HG03196 (cell line): ENCODE results near the gene S1PR4.
"Not testable (repeated sequence)": the region's sequence is repeated elsewhere in the genome, so short reads cannot be mapped to it uniquely, and the experiment has no call there.

ENCODE experiments used
- ATAC-seq: cut with Tn5 transposase; IDR thresholded peaks from one replicate; pipeline ENCODE4 v1.9.1; 2021; ENCODE audit not compliant: unreplicated experiment

Gene S1PR4

GRCh38 chr19:3192684-3193083 is 14.1 kb downstream of the S1PR4 start:
- no peak for ATAC-seq

GRCh38 chr19:3193256-3194105 is 14.9 kb downstream of the S1PR4 start:
- no peak for ATAC-seq

- no peak for ATAC-seq
Measured at GRCh38 chr19:3194106-3195087, 15.8 kb downstream of the S1PR4 start.

- ATAC-seq: no peak
Measured at GRCh38 chr19:3196064-3196932, 17.7 kb downstream of the S1PR4 start.

GRCh38 chr19:3196933-3197205 is 18.3 kb downstream of the S1PR4 start:
- ATAC-seq: no peak

GRCh38 chr19:3198901-3199700 is 20.5 kb downstream of the S1PR4 start:
- no peak for ATAC-seq

- no peak for ATAC-seq
Measured at GRCh38 chr19:3201072-3201700, 22.6 kb downstream of the S1PR4 start.

- no peak for ATAC-seq
Measured at GRCh38 chr19:3201911-3202310, 23.3 kb downstream of the S1PR4 start.

GRCh38 chr19:3202346-3202745 is 23.8 kb downstream of the S1PR4 start:
- no peak for ATAC-seq

GRCh38 chr19:3202895-3203294 is 24.3 kb downstream of the S1PR4 start:
- ATAC-seq: not testable (repeated sequence)

GRCh38 chr19:3203805-3204645 is 25.5 kb downstream of the S1PR4 start:
- no peak for ATAC-seq

- no peak for ATAC-seq
Measured at GRCh38 chr19:3204646-3205275, 26.2 kb downstream of the S1PR4 start.

- ATAC-seq: no peak
Measured at GRCh38 chr19:3206216-3206953, 27.8 kb downstream of the S1PR4 start.

GRCh38 chr19:3207461-3208242 is 29.1 kb downstream of the S1PR4 start:
- no peak for ATAC-seq

GRCh38 chr19:3208317-3209207 is 30.0 kb downstream of the S1PR4 start:
- no peak for ATAC-seq
